ENCODE results near the gene LRRC75A. TPM values are rescaled to one million over a fixed set of nuclear protein-coding genes. Genes with fewer than 3 reads are reported as not detected.
A peak's percentile ranks its signal among the peaks of the same experiment; 100 is the strongest.

Gene LRRC75A
- total RNA-seq, 1 experiment from 2014 or later: 2.8 TPM

DNA sequence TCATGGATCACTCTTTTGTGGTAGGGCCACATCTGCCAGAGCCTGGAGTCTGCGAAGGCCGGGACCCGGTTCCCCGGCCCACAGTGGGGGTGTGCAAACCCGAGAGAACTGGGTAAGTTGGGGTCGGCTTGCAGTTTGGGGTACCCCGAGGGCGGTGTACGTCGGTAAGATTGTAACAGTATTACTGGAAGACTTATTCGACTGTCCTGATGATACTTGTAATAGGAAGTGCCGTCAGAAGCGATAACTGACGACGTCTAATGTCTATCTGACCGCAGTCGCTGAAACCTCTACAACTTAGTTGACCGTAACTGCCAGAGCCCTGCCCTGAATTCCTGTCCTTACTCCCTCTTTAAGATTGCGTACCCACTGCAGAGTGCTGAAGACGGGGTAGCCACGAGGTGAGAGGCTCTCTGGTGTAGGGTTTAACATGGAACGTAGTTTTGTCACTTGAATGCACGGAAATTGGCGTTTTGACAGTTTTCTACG lies 52.6 kb downstream of the LRRC75A start:
- peak overlapping the region; percentile 88 for H3K27ac ChIP-seq (ENCODE audit: low read depth, low read length, poor library complexity, severe bottlenecking)
- BruUV-seq (replicated peaks): TSS peak; percentile 70
- H3K4me1 ChIP-seq (ENCODE audit: insufficient read depth, low read length, poor library complexity, severe bottlenecking): peaks cover 43% of the 10 kb centered on the region
- peaks cover 48% of the 10 kb centered on the region for H3K36me3 ChIP-seq (ENCODE audit: insufficient read depth, low read length, poor library complexity, severe bottlenecking)
- no peaks in the 10 kb centered on the region for H3K27me3 ChIP-seq (replicated peaks; ENCODE audit: insufficient read depth, low read depth, low read length, poor library complexity)
- no peak for DNase-seq (ENCODE audit: low spot score)
- TF ChIP-seq EZH2 (IDR thresholded peaks at IDR 0.05; ENCODE audit: borderline replicate concordance, low read depth, low read length, poor library complexity, severe bottlenecking): no peak
- TF ChIP-seq, protein P1, sequence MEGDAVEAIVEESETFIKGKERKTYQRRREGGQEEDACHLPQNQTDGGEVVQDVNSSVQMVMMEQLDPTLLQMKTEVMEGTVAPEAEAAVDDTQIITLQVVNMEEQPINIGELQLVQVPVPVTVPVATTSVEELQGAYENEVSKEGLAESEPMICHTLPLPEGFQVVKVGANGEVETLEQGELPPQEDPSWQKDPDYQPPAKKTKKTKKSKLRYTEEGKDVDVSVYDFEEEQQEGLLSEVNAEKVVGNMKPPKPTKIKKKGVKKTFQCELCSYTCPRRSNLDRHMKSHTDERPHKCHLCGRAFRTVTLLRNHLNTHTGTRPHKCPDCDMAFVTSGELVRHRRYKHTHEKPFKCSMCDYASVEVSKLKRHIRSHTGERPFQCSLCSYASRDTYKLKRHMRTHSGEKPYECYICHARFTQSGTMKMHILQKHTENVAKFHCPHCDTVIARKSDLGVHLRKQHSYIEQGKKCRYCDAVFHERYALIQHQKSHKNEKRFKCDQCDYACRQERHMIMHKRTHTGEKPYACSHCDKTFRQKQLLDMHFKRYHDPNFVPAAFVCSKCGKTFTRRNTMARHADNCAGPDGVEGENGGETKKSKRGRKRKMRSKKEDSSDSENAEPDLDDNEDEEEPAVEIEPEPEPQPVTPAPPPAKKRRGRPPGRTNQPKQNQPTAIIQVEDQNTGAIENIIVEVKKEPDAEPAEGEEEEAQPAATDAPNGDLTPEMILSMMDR (conservative IDR thresholded peaks at IDR 0.05; ENCODE audit: low read depth, low read length): no peak
- CTCF ChIA-PET: no interaction called here
- POLR2A ChIA-PET (ENCODE audit: low non-redundant PET): interaction anchor here (1.3 kb wide), 1 partner anchor 96 kb away, joined by 3 read pairs; no protein-coding TSS in a partner anchor
- H3K9me3 ChIP-seq (ENCODE audit: low read depth, low read length, poor library complexity, severe bottlenecking): no peaks in the 10 kb centered on the region
- intact Hi-C loops (cut with micrococcal nuclease; ENCODE audit: unreplicated experiment): loop anchor here (2.0 kb wide), 1 partner anchor 59 kb away; the partner anchor contains the start of gene UBB
- H3K4me3 ChIP-seq (ENCODE audit: low read depth, low read length, poor library complexity, severe bottlenecking): peak overlapping the region; percentile 73

DNA sequence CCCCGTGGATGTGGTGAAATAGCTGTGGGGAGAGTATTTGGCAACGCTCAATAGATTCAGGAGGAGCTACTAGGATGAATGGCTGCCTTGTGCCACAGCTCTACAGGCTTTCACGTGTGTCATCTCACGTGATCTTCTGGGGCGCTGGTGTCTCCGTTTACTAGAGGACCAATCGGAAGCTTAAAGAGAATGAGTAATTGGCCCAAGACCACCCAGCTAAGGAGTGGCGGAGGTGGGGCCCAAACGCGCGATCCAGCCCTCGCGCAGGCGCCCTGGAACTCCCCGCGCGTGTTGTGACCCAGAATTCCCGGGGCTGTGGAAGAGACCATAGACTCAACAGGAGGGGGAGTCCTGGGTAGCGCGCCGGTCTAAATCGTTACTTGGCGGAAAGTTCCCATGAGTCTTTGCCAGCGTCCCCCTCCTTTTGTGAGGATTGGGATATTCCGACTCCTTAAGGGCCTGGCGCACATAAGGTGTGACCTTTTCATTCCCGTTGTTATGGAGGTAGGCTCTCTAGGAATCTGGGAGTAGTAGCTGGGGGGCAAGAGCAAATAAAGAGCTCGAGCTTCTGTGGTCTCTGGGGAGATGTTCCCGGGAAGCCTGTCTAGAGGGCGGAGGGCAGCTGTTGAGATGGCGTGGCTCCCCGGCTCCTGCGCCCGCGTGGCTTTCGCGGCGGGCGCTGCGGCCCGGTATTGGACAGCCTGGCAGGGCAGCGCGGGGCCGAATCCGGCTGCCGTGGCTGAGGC lies 53.3 kb downstream of the LRRC75A start:
- intact Hi-C loops (cut with micrococcal nuclease; ENCODE audit: unreplicated experiment): loop anchor here (2.0 kb wide), 1 partner anchor 58 kb away; the partner anchor contains the start of gene UBB
- Histone ChIP-seq H3K4me3 (ENCODE audit: low read depth, low read length, poor library complexity, severe bottlenecking) (peak overlapping the region; percentile 73), H3K27ac (ENCODE audit: low read depth, low read length, poor library complexity, severe bottlenecking) (peak overlapping the region; percentile 90), H3K4me1 (ENCODE audit: insufficient read depth, low read length, poor library complexity, severe bottlenecking) (peaks cover 37% of the 10 kb centered on the region), H3K9me3 (ENCODE audit: low read depth, low read length, poor library complexity, severe bottlenecking) (no peaks in the 10 kb centered on the region), H3K36me3 (ENCODE audit: insufficient read depth, low read length, poor library complexity, severe bottlenecking) (peaks cover 41% of the 10 kb centered on the region), H3K27me3 (replicated peaks; ENCODE audit: insufficient read depth, low read depth, low read length, poor library complexity) (no peaks in the 10 kb centered on the region)
- BruUV-seq (replicated peaks): no TSS peak
- ChIA-PET CTCF (interaction anchor here (0.6 to 1.0 kb wide), 2 partner anchors 11 to 18 kb away, joined by 6 to 8 read pairs; no protein-coding TSS in a partner anchor), POLR2A (ENCODE audit: low non-redundant PET) (interaction anchor here (0.5 to 1.3 kb wide), 6 partner anchors 20 to 97 kb away, joined by 3 to 6 read pairs (median 3); no protein-coding TSS in a partner anchor)
- DNase-seq (ENCODE audit: low spot score): peak; percentile 100
- TF ChIP-seq, protein P1 (conservative IDR thresholded peaks at IDR 0.05; ENCODE audit: low read depth, low read length): no peak
- TF ChIP-seq EZH2 (IDR thresholded peaks at IDR 0.05; ENCODE audit: borderline replicate concordance, low read depth, low read length, poor library complexity, severe bottlenecking): no peak

DNA sequence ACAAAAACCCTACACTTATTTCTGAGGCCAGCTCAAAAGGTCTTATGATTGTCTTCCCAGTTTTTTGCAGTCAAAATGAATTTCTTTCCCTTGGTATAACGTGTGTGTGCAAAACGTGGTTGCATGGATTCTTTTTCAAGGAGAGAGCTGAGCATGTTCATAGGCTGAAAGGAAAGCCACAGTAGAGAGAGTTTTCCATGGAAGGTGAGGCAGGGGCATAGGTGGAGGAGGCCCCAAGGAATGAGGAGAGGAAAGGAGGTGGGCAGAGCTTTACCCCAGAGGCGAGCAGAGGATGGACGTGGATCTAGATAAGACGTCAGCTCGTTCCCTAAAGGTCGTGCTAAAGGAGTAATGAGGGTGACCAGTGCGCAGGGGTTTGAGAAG lies 53.8 kb downstream of the LRRC75A start:
- Histone ChIP-seq H3K27ac (ENCODE audit: low read depth, low read length, poor library complexity, severe bottlenecking) (peak overlapping the region; percentile 90), H3K27me3 (replicated peaks; ENCODE audit: insufficient read depth, low read depth, low read length, poor library complexity) (no peaks in the 10 kb centered on the region), H3K4me3 (ENCODE audit: low read depth, low read length, poor library complexity, severe bottlenecking) (peak overlapping the region; percentile 73), H3K4me1 (ENCODE audit: insufficient read depth, low read length, poor library complexity, severe bottlenecking) (peaks cover 31% of the 10 kb centered on the region), H3K36me3 (ENCODE audit: insufficient read depth, low read length, poor library complexity, severe bottlenecking) (peaks cover 36% of the 10 kb centered on the region), H3K9me3 (ENCODE audit: low read depth, low read length, poor library complexity, severe bottlenecking) (no peaks in the 10 kb centered on the region)
- BruUV-seq (replicated peaks): TSS peak; percentile 97
- no peak for TF ChIP-seq EZH2 (IDR thresholded peaks at IDR 0.05; ENCODE audit: borderline replicate concordance, low read depth, low read length, poor library complexity, severe bottlenecking)
- TF ChIP-seq, protein P1 (conservative IDR thresholded peaks at IDR 0.05; ENCODE audit: low read depth, low read length): no peak
- ChIA-PET POLR2A (ENCODE audit: low non-redundant PET) (interaction anchor here (0.5 to 1.3 kb wide), 7 partner anchors 18 to 490 kb away, joined by 3 to 4 read pairs (median 3); no protein-coding TSS in a partner anchor), CTCF (interaction anchor here (0.6 to 1.0 kb wide), 2 partner anchors 10 to 17 kb away, joined by 6 to 8 read pairs; no protein-coding TSS in a partner anchor)
- intact Hi-C loops (cut with micrococcal nuclease; ENCODE audit: unreplicated experiment): loop anchor here (2.0 kb wide), 1 partner anchor 57 kb away; the partner anchor contains the start of gene UBB
- DNase-seq (ENCODE audit: low spot score): no peak

Data from A673 (cell line).